Mammary epithelial cell (primary cell): ENCODE measurements around the gene TRIP13.

Source experiments
- EZH2 ChIP-seq: IDR thresholded peaks from 2 replicates; pipeline ENCODE4 v1.6.1; 2012; ENCODE audit warnings: low read length, inconsistent platforms, borderline replicate concordance
- TF ChIP-seq, protein P1 (sequence below), 2 donors: IDR thresholded peaks in 1 of 2; conservative IDR thresholded peaks in 1 of 2; 2 replicates each; pipeline ENCODE4 v1.5.1; 2011 to 2012; ENCODE audit warnings: inconsistent platforms in 2 of 2, low read length in 2 of 2, mild to moderate bottlenecking in 2 of 2, control low read depth in 1 of 2, low read depth in 1 of 2; ENCODE audit not compliant: insufficient read depth in 1 of 2; ENCODE audit errors: extremely low read depth in 1 of 2

DNA sequence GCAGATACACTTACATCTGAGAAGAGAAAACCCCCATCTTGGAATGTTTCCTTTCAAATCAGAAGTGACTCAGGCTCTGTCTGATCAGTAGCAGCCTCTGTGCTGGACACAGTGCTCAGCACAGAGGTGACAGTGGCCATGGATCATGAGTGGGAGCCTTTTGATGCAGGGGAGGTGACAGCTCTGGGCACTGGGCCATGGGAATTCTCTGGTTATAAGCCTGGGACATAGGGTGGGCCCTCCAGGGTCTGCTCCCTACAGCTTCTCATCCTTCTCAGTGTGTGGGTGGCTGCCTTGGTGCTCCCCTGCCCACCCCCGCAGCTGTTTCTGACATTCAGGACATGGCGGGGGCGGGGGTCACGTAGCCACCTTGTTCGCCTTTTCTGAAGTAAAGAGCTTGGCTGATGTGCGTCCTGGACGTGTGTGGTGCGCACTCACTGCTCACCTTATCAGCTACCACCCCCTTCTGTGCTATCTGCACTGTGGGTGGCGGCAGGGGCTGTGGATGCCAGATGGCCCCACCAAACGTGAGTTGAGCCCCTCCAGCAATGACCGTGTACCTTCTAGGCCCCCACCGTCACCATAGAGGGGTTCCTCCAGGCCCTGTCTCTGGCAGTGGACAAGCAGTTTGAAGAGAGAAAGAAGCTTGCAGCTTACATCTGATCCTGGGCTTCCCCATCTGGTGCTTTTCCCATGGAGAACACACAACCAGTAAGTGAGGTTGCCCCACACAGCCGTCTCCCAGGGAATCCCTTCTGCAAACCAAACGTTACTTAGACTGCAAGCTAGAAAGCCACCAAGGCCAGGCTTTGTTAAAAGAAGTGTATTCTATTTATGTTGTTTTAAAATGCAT, 24.0 kb downstream of the TRIP13 start:
- TF ChIP-seq, protein P1, sequence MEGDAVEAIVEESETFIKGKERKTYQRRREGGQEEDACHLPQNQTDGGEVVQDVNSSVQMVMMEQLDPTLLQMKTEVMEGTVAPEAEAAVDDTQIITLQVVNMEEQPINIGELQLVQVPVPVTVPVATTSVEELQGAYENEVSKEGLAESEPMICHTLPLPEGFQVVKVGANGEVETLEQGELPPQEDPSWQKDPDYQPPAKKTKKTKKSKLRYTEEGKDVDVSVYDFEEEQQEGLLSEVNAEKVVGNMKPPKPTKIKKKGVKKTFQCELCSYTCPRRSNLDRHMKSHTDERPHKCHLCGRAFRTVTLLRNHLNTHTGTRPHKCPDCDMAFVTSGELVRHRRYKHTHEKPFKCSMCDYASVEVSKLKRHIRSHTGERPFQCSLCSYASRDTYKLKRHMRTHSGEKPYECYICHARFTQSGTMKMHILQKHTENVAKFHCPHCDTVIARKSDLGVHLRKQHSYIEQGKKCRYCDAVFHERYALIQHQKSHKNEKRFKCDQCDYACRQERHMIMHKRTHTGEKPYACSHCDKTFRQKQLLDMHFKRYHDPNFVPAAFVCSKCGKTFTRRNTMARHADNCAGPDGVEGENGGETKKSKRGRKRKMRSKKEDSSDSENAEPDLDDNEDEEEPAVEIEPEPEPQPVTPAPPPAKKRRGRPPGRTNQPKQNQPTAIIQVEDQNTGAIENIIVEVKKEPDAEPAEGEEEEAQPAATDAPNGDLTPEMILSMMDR (conservative IDR thresholded peaks at IDR 0.05 in 1 of 2, IDR thresholded peaks at IDR 0.05 in 1 of 2; ENCODE audit: extremely low read depth in 1 of 2, insufficient read depth in 1 of 2, low read depth in 1 of 2, low read length in 2 of 2): no peak
- TF ChIP-seq EZH2: no peak
